Transverse colon (tissue), 4 donors: ENCODE data around the gene BLOC1S3.

Experiments used
- CTCF ChIP-seq, 5 experiments: fragments of 200-600 bp in 3 of 5; fragments of 450-650 bp in 2 of 5; sonication (generic) in 3 of 5; IDR thresholded peaks; 1 replicate in 2 of 5; 2 replicates in 3 of 5; pipeline ENCODE4 v1.5.1; 2016 to 2017; ENCODE audit warnings: antibody characterized with exemption in 5 of 5, inconsistent platforms in 3 of 5, mild to moderate bottlenecking in 2 of 5, moderate library complexity in 1 of 5
- EP300 ChIP-seq: sonication (generic); formaldehyde crosslinking; IDR thresholded peaks from one replicate; pipeline ENCODE4 v1.6.1; 2017; ENCODE audit warnings: antibody characterized with exemption, low read depth
- POLR2A ChIP-seq: fragments of 450-650 bp; IDR thresholded peaks from one replicate; pipeline ENCODE4 v1.6.1; 2016; ENCODE audit warnings: antibody characterized with exemption, mild to moderate bottlenecking, moderate library complexity
- POLR2AphosphoS5 ChIP-seq, 3 donors: sonication (generic); formaldehyde crosslinking; IDR thresholded peaks; one replicate each; pipeline ENCODE4 v1.6.1; 2016; ENCODE audit warnings: antibody characterized with exemption in 3 of 3

DNA sequence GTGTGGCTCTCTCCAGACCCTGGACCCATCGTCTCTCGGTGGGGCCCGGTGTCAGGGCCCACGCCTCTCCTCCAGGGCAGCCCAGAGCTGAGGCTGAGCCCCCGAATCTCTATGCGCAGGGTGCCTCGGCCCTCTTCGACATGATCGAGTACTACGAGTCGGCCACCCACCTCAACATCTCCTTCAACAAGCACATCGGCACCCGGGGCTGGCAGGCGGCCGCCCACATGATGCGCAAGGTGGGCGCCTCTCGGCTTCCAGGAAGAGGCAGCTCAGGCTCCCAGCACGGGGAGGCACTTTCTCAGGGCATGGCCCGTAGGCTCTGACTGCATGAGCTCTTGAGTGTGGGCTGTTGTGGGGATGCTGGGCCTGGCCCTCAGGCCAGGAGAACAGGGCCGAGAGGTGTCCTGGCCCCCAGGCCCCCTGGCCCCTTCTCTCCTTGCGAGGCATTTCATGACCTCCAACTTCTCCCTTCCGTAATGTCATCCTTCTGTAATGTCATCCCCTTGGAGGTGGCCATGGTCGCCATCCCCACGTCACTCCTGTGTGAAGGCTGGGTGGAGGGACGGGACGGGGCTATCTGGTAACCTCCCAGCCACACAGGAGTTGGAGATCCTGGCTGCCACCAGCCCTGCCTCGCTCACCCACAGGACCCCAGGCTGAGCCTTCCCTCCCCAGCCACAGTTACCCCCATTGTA lies 37.2 kb upstream of the BLOC1S3 start:
- TF ChIP-seq CTCF (IDR thresholded peaks at IDR 0.05) (no peak), POLR2A (no peak), POLR2AphosphoS5 (IDR thresholded peaks at IDR 0.05) (no peak), EP300 (no peak)
